HCT116 (cell line): Measurements from ENCODE around the gene BOD1L1. TPM values are rescaled to one million over a fixed set of nuclear protein-coding genes. Genes with fewer than 3 reads are reported as not detected.

Experiments used
- ATAC-seq: fragments of 200-7000 bp; cut with Tn5 transposase; 2 replicates; pipeline ENCODE4 v1.9.1; 2020; ENCODE audit warnings: mild to moderate bottlenecking, moderate library complexity
- BruUV-seq: library from RNA; stranded (reverse); fragments of 400-500 nt; replicated peaks from 2 replicates; lab custom pipeline; 2021; lab: Mats Ljungman, UMichigan
- CTCF ChIA-PET: fragments of 300-600 bp; sonication (Branson Sonifier 250); formaldehyde crosslinking; loops from one replicate; lab custom pipeline; 2021; ENCODE audit warnings: antibody characterized with exemption; lab: Charles Lee
- POLR2A ChIA-PET: fragments of 300-600, 350-600 bp; sonication (Branson Sonifier 250); formaldehyde crosslinking; loops from one replicate; lab custom pipeline; 2021; ENCODE audit warnings: antibody characterized with exemption; lab: Charles Lee
- RAD21 ChIA-PET, 2 experiments: fragments of 300-600 bp; sonication (Branson Sonifier 250); formaldehyde crosslinking; loops; one replicate each; lab custom pipeline; 2023; ENCODE audit warnings: low total read pairs in 2 of 2; ENCODE audit not compliant: uncharacterized antibody in 2 of 2, unreplicated experiment in 2 of 2, low non-redundant PET in 1 of 2; lab: Charles Lee
- DNase-seq: peaks from one replicate; pipeline ENCODE4 v3.0.0-alpha.2; 2010; ENCODE audit warnings: low read depth, low spot score
- H2AFZ ChIP-seq: fragments of 200-600 bp; shearing (Covaris generic), sonication (generic); 2 replicates; pipeline ENCODE4 v1.6.1; 2017; ENCODE audit warnings: low read depth, mixed run types, mixed read lengths, antibody characterized with exemption, low read length; ENCODE audit not compliant: poor library complexity, severe bottlenecking
- H3K27ac ChIP-seq: 2 replicates; pipeline ENCODE4 v1.5.1; 2012; ENCODE audit warnings: low read depth, low read length
- H3K27me3 ChIP-seq: fragments of 200-600 bp; sonication (generic); 2 replicates; pipeline ENCODE4 v1.6.1; 2016; ENCODE audit warnings: mixed run types, low read length, mixed read lengths; ENCODE audit not compliant: insufficient read depth
- H3K36me3 ChIP-seq, 2 experiments: fragments of 200-500 bp in 1 of 2; fragments of 200-600 bp in 1 of 2; sonication (Bioruptor generic) in 1 of 2; sonication (generic) in 1 of 2; 2 replicates each; pipeline versions ENCODE4 v1.5.1 to v1.6.1; 2014 to 2016; ENCODE audit warnings: low read length in 2 of 2, inconsistent platforms in 1 of 2, mixed read lengths in 1 of 2, mixed run types in 1 of 2; ENCODE audit not compliant: insufficient read depth in 2 of 2, control insufficient read depth in 1 of 2
- H3K4me1 ChIP-seq, 2 experiments: fragments of 200-600 bp in 1 of 2; sonication (generic) in 1 of 2; 2 replicates each; pipeline versions ENCODE4 v1.5.1 to v1.6.1; 2012 to 2017; ENCODE audit warnings: low read length in 2 of 2, inconsistent platforms in 1 of 2, mild to moderate bottlenecking in 1 of 2, mixed read lengths in 1 of 2, mixed run types in 1 of 2, moderate library complexity in 1 of 2; ENCODE audit not compliant: insufficient read depth in 2 of 2, control insufficient read depth in 1 of 2
- H3K4me2 ChIP-seq: fragments of 200-600 bp; sonication (generic); 2 replicates; pipeline ENCODE4 v1.6.1; 2017; ENCODE audit warnings: mixed run types, low read length, mixed read lengths
- H3K4me3 ChIP-seq, 2 experiments: fragments of 200-600 bp in 1 of 2; sonication (generic) in 1 of 2; replicated peaks in 1 of 2; 2 replicates each; pipeline ENCODE4 v1.5.1; 2011 to 2016; ENCODE audit warnings: low read length in 2 of 2, control low read depth in 1 of 2, low read depth in 1 of 2, mild to moderate bottlenecking in 1 of 2, mixed read lengths in 1 of 2, mixed run types in 1 of 2
- H3K79me2 ChIP-seq: fragments of 200-600 bp; sonication (generic); 2 replicates; pipeline ENCODE4 v1.6.1; 2017; ENCODE audit warnings: mild to moderate bottlenecking, mixed run types, low read length, moderate library complexity, mixed read lengths; ENCODE audit not compliant: insufficient read depth
- H3K9ac ChIP-seq: fragments of 200-600 bp; sonication (generic); 2 replicates; pipeline ENCODE4 v1.6.1; 2016; ENCODE audit warnings: low read length, mixed read lengths
- H3K9me2 ChIP-seq: fragments of 200-600 bp; sonication (generic), shearing (Covaris generic); 2 replicates; pipeline ENCODE4 v1.6.1; 2017; ENCODE audit warnings: mixed run types, mild to moderate bottlenecking, moderate library complexity; ENCODE audit not compliant: insufficient read depth
- H3K9me3 ChIP-seq, 2 experiments: fragments of 200-500 bp in 1 of 2; fragments of 200-600 bp in 1 of 2; sonication (Bioruptor generic) in 1 of 2; sonication (generic) in 1 of 2; 2 replicates each; pipeline ENCODE4 v1.6.1; 2014 to 2017; ENCODE audit warnings: low read length in 2 of 2, mixed read lengths in 2 of 2, inconsistent platforms in 1 of 2, low read depth in 1 of 2, mild to moderate bottlenecking in 1 of 2, mixed run types in 1 of 2, moderate library complexity in 1 of 2; ENCODE audit not compliant: control insufficient read depth in 1 of 2, insufficient read depth in 1 of 2
- H4K20me1 ChIP-seq: fragments of 200-600 bp; sonication (generic), shearing (Covaris generic); 2 replicates; pipeline ENCODE4 v1.6.1; 2017; ENCODE audit warnings: mixed run types, mild to moderate bottlenecking, moderate library complexity; ENCODE audit not compliant: insufficient read depth
- CBX3 ChIP-seq: IDR thresholded peaks from 2 replicates; pipeline ENCODE4 v1.6.1; 2012; ENCODE audit warnings: low read depth
- CEBPB ChIP-seq: IDR thresholded peaks from 2 replicates; pipeline ENCODE4 v1.6.1; 2012; ENCODE audit warnings: low read depth
- EZH2 ChIP-seq: fragments of 200-600 bp; sonication (generic); IDR thresholded peaks from 2 replicates; pipeline ENCODE4 v1.6.1; 2017; ENCODE audit warnings: antibody characterized with exemption, mixed run types
- EZH2phosphoT487 ChIP-seq: fragments of 200-600 bp; IDR thresholded peaks from 2 replicates; pipeline ENCODE4 v1.6.1; 2018; ENCODE audit warnings: antibody characterized with exemption, borderline replicate concordance
- FOSL1 ChIP-seq: IDR thresholded peaks from 2 replicates; pipeline ENCODE4 v1.6.1; 2012; ENCODE audit warnings: low read depth
- MAX ChIP-seq: IDR thresholded peaks from 2 replicates; pipeline ENCODE4 v1.6.1; 2012
- POLR2A ChIP-seq: IDR thresholded peaks from 2 replicates; pipeline ENCODE4 v1.7.0; 2011; ENCODE audit warnings: borderline replicate concordance; ENCODE audit not compliant: insufficient read depth, insufficient read length; ENCODE audit errors: extremely low read depth
- POLR2AphosphoS5 ChIP-seq: IDR thresholded peaks from 2 replicates; pipeline ENCODE4 v1.6.1; 2011; ENCODE audit warnings: mild to moderate bottlenecking, low read depth, low read length, moderate library complexity
- SIN3A ChIP-seq: IDR thresholded peaks from 2 replicates; pipeline ENCODE4 v1.6.1; 2012; ENCODE audit warnings: low read depth
- SP1 ChIP-seq: IDR thresholded peaks from 2 replicates; pipeline ENCODE4 v1.6.1; 2012; ENCODE audit warnings: low read depth
- SRF ChIP-seq: IDR thresholded peaks from 2 replicates; pipeline ENCODE4 v1.6.1; 2012; ENCODE audit warnings: low read depth
- TCF7L2 ChIP-seq: IDR thresholded peaks from 2 replicates; pipeline ENCODE4 v1.7.0; 2011; ENCODE audit warnings: borderline replicate concordance, inconsistent platforms; ENCODE audit not compliant: insufficient read depth, insufficient read length; ENCODE audit errors: extremely low read depth
- YY1 ChIP-seq: IDR thresholded peaks from 2 replicates; pipeline ENCODE4 v1.6.1; 2011; ENCODE audit warnings: low read length, low read depth, moderate library complexity, mild to moderate bottlenecking; ENCODE audit not compliant: insufficient replicate concordance; ENCODE audit errors: extremely low read depth
- ZFX ChIP-seq: fragments of 450-650 bp; IDR thresholded peaks from 2 replicates; pipeline ENCODE4 v1.6.1; 2017
- ZNF274 ChIP-seq: fragments of 200-500 bp; sonication (Bioruptor generic); IDR thresholded peaks from 2 replicates; pipeline ENCODE4 v1.6.1; 2014; ENCODE audit warnings: mild to moderate bottlenecking, low read depth, low read length, inconsistent platforms
- intact Hi-C: fragments of 100-400 bp; cut with micrococcal nuclease; formaldehyde crosslinking; loops from 2 replicates; pipeline ENCODE4 v1.10.0; 2022
- total RNA-seq: library from RNA; stranded (reverse); gene quantifications from one replicate; pipeline ENCODE4 v1.2.1, GENCODE V29; 2021; ENCODE audit not compliant: unreplicated experiment
- TF ChIP-seq, protein P1 (sequence below): IDR thresholded peaks from 2 replicates; pipeline ENCODE4 v1.6.1; 2011; ENCODE audit warnings: mild to moderate bottlenecking, low read length, moderate library complexity; ENCODE audit not compliant: insufficient replicate concordance; ENCODE audit errors: extremely low read depth
- TF ChIP-seq, protein P2 (sequence below), 3 experiments: fragments of 200-600 bp in 1 of 3; sonication (generic) in 1 of 3; IDR thresholded peaks in 2 of 3; conservative IDR thresholded peaks in 1 of 3; 2 replicates each; pipeline ENCODE4 v1.5.1; 2012 to 2017; ENCODE audit warnings: low read depth in 2 of 3, low read length in 2 of 3, antibody characterized with exemption in 1 of 3, borderline replicate concordance in 1 of 3, control low read depth in 1 of 3, mild to moderate bottlenecking in 1 of 3, mixed read lengths in 1 of 3, mixed run types in 1 of 3, moderate library complexity in 1 of 3; ENCODE audit not compliant: insufficient read depth in 1 of 3

Gene BOD1L1
- total RNA-seq, 1 experiment from 2014 or later: 22.4 TPM

DNA sequence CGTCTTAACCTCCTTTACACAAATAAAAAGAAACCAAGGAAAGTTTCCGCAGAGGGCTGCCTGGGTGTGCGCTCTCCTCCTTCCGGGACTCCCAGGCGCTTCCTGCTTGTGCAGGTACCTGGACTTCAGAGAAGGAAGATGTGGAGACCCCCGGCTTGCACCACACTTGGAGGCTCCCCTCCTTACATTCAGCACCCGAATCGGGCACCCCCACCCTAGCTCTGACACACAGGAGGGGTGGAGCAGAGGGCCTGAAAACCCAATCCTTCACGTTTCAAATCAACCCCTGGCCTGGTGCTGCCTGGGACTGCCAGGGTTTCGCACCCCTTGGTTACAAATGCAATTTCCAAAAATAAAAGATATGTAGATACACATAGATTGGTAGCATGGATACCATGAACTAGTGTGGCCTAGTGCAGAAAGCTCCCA is 86.3 kb downstream of the BOD1L1 start:
- Histone ChIP-seq H3K9me3 (no peaks in the 10 kb centered on the region), H3K27me3 (no peaks in the 10 kb centered on the region), H3K4me3 (no peak overlapping the region), H2AFZ (no peak overlapping the region), H3K79me2 (no peaks in the 10 kb centered on the region), H3K4me2 (no peak overlapping the region), H3K36me3 (no peaks in the 10 kb centered on the region), H3K4me1 (peaks cover 8 to 11% of the 10 kb centered on the region in 2 experiments; a peak in 3 of 4 replicates), H3K9ac (no peak overlapping the region), H3K27ac (no peak overlapping the region), H4K20me1 (no peaks in the 10 kb centered on the region), H3K9me2 (no peaks in the 10 kb centered on the region)
- no peak for DNase-seq
- TF ChIP-seq FOSL1: no peak
- TF ChIP-seq EZH2phosphoT487: no peak
- ATAC-seq: no peak
- ChIA-PET POLR2A (no interaction called here), CTCF (no interaction called here), RAD21 (no interaction called here)
- intact Hi-C loops: loop anchor here (10.0 kb wide), 1 partner anchor 136 kb away; no protein-coding TSS in a partner anchor
- no TSS peak for BruUV-seq

DNA sequence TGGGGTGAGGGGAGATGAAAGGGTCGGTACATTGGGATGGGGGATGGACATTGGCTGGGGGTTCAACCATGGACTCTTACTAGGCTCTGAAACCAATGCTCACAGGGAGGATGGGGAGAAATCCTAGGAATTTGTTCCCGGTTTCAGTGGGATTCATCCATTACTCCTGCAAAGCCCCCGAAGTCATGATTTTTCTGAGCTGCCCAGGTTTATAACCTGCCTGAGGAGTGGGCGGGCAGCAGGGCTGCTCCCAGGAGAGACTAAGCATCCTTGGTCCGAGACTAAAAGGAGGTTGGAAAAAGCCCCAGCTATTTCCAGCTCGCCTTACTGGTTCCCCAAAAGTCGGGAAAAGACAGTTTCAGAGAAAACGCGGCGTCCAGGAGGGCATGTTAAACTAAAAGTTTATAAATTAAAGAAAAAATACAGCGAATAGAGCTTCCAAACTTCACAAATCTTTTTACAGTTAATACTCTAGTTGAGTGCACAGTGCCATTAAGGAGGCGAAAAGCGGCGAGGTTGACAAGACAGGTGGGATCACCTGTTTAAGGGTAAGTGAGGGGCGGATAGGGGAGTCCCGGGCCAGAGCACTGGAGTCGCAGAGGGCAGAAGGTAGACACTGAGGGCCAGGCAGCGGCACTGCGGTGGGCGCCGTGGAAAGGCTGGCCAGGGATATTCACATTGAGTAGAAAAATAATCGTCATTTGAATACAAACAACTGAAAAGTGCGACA is 86.9 kb downstream of the BOD1L1 start:
- Histone ChIP-seq H3K36me3 (no peaks in the 10 kb centered on the region), H3K79me2 (no peaks in the 10 kb centered on the region), H3K27me3 (no peaks in the 10 kb centered on the region), H2AFZ (no peak overlapping the region), H3K4me2 (no peak overlapping the region), H3K9me2 (no peaks in the 10 kb centered on the region), H3K27ac (no peak overlapping the region), H4K20me1 (no peaks in the 10 kb centered on the region), H3K9ac (no peak overlapping the region), H3K4me1 (peaks cover 8 to 11% of the 10 kb centered on the region in 2 experiments; a peak in 3 of 4 replicates), H3K9me3 (no peaks in the 10 kb centered on the region), H3K4me3 (no peak overlapping the region)
- CTCF ChIA-PET: no interaction called here
- BruUV-seq: no TSS peak
- POLR2A ChIA-PET: no interaction called here
- no peak for ATAC-seq
- DNase-seq: no peak
- RAD21 ChIA-PET: no interaction called here
- intact Hi-C loops: loop anchor here (10.0 kb wide), 1 partner anchor 136 kb away; no protein-coding TSS in a partner anchor
- TF ChIP-seq TCF7L2: no peak
- TF ChIP-seq SIN3A: no peak
- TF ChIP-seq YY1: no peak
- TF ChIP-seq SRF: no peak
- TF ChIP-seq, protein P1, sequence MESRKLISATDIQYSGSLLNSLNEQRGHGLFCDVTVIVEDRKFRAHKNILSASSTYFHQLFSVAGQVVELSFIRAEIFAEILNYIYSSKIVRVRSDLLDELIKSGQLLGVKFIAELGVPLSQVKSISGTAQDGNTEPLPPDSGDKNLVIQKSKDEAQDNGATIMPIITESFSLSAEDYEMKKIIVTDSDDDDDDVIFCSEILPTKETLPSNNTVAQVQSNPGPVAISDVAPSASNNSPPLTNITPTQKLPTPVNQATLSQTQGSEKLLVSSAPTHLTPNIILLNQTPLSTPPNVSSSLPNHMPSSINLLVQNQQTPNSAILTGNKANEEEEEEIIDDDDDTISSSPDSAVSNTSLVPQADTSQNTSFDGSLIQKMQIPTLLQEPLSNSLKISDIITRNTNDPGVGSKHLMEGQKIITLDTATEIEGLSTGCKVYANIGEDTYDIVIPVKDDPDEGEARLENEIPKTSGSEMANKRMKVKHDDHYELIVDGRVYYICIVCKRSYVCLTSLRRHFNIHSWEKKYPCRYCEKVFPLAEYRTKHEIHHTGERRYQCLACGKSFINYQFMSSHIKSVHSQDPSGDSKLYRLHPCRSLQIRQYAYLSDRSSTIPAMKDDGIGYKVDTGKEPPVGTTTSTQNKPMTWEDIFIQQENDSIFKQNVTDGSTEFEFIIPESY: no peak
- TF ChIP-seq CEBPB: no peak
- no peak for TF ChIP-seq ZNF274
- TF ChIP-seq, protein P2, sequence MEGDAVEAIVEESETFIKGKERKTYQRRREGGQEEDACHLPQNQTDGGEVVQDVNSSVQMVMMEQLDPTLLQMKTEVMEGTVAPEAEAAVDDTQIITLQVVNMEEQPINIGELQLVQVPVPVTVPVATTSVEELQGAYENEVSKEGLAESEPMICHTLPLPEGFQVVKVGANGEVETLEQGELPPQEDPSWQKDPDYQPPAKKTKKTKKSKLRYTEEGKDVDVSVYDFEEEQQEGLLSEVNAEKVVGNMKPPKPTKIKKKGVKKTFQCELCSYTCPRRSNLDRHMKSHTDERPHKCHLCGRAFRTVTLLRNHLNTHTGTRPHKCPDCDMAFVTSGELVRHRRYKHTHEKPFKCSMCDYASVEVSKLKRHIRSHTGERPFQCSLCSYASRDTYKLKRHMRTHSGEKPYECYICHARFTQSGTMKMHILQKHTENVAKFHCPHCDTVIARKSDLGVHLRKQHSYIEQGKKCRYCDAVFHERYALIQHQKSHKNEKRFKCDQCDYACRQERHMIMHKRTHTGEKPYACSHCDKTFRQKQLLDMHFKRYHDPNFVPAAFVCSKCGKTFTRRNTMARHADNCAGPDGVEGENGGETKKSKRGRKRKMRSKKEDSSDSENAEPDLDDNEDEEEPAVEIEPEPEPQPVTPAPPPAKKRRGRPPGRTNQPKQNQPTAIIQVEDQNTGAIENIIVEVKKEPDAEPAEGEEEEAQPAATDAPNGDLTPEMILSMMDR (IDR thresholded peaks at IDR 0.05 in 2 of 3, conservative IDR thresholded peaks at IDR 0.05 in 1 of 3; ENCODE audit: borderline replicate concordance in 1 of 3, insufficient read depth in 1 of 3, low read depth in 2 of 3, low read length in 2 of 3): no peak
- TF ChIP-seq EZH2phosphoT487: no peak
- no peak for TF ChIP-seq MAX
- no peak for TF ChIP-seq EZH2
- TF ChIP-seq CBX3: no peak
- TF ChIP-seq POLR2A: no peak
- no peak for TF ChIP-seq ZFX
- no peak for TF ChIP-seq SP1
- no peak for TF ChIP-seq POLR2AphosphoS5
